ENCODE data around the gene KLK14.

Gene KLK14

GRCh38 chr19:51082611-51083010 lies at the start of gene KLK14:
KLK14 (minus strand) TSS chr19:51082887; CDS start chr19:51082614, 273 bp downstream.
- DNase-seq: no peak

GRCh38 chr19:51131780-51132680 lies 49.3 kb upstream of the KLK14 start:
- peak; percentile 34 to 55 for DNase-seq

- no peak for DNase-seq
Observed at GRCh38 chr19:51129716-51130115, 47.0 kb upstream of the KLK14 start.

GRCh38 chr19:51128227-51128626 lies 45.5 kb upstream of the KLK14 start:
- no peak for DNase-seq

- DNase-seq: no peak
Observed at GRCh38 chr19:51127755-51128154, 45.1 kb upstream of the KLK14 start.

- no peak for DNase-seq
Observed at GRCh38 chr19:51127032-51127431, 44.3 kb upstream of the KLK14 start.

GRCh38 chr19:51125421-51126075 lies 42.9 kb upstream of the KLK14 start:
- no peak for DNase-seq

- DNase-seq: no peak
Observed at GRCh38 chr19:51124729-51125128, 42.0 kb upstream of the KLK14 start, which contains the start of gene SIGLEC9. SIGLEC9 (plus strand) TSS chr19:51124906; CDS start chr19:51124975, 69 bp downstream.

GRCh38 chr19:51124216-51124615 lies 41.5 kb upstream of the KLK14 start:
- no peak for DNase-seq

GRCh38 chr19:51123802-51124201 lies 41.1 kb upstream of the KLK14 start:
- DNase-seq: no peak

GRCh38 chr19:51123381-51123800 lies 40.7 kb upstream of the KLK14 start:
- no peak for DNase-seq

GRCh38 chr19:51122112-51122981 lies 39.7 kb upstream of the KLK14 start:
- peak in 1 of 2 experiments; percentile 49 for DNase-seq

GRCh38 chr19:51121257-51121656 lies 38.6 kb upstream of the KLK14 start:
- no peak for DNase-seq

- DNase-seq: no peak
Observed at GRCh38 chr19:51120160-51120559, 37.5 kb upstream of the KLK14 start.

GRCh38 chr19:51119611-51120010 lies 36.9 kb upstream of the KLK14 start:
- no peak for DNase-seq

- no peak for DNase-seq
Observed at GRCh38 chr19:51119101-51119500, 36.4 kb upstream of the KLK14 start.

GRCh38 chr19:51116736-51117286 lies 34.1 kb upstream of the KLK14 start:
- no peak for DNase-seq

- no peak for DNase-seq
Observed at GRCh38 chr19:51114087-51114729, 31.5 kb upstream of the KLK14 start.

GRCh38 chr19:51111606-51112005 lies 28.9 kb upstream of the KLK14 start:
- DNase-seq: no peak

GRCh38 chr19:51110666-51110971 lies 27.9 kb upstream of the KLK14 start:
- DNase-seq: no peak

- peak in 1 of 2 experiments; percentile 70 for DNase-seq
Observed at GRCh38 chr19:51108805-51109146, 26.1 kb upstream of the KLK14 start.

- DNase-seq: peak; percentile 95 to 98
Observed at GRCh38 chr19:51108066-51108804, 25.5 kb upstream of the KLK14 start, which contains the start of gene CTU1. CTU1 (minus strand) TSS chr19:51108409; CDS start chr19:51104569, 3,840 bp downstream.
